Parathyroid adenoma (tissue), 2 donors: Measurements from ENCODE around the gene TMPRSS12.
"Not testable (repeated sequence)": the region's sequence is repeated elsewhere in the genome, so short reads cannot be mapped to it uniquely, and the experiment has no call there.

ENCODE experiments used
- H2AFZ ChIP-seq: fragments of 300-600 bp; sonication (generic); one replicate; pipeline ENCODE4 v1.7.0; 2017; ENCODE audit warnings: antibody characterized with exemption, mild to moderate bottlenecking
- H3K27ac ChIP-seq: fragments of 300-600 bp; sonication (generic); one replicate; pipeline ENCODE4 v1.7.0; 2017
- H3K27me3 ChIP-seq: fragments of 300-600 bp; sonication (generic); one replicate; pipeline ENCODE4 v1.7.0; 2017; ENCODE audit warnings: low read length; ENCODE audit not compliant: control insufficient read depth, insufficient read depth
- H3K36me3 ChIP-seq: fragments of 300-600 bp; sonication (generic); one replicate; pipeline ENCODE4 v1.7.0; 2017; ENCODE audit warnings: low read length; ENCODE audit not compliant: control insufficient read depth, insufficient read depth
- H3K4me1 ChIP-seq: fragments of 300-600 bp; sonication (generic); one replicate; pipeline ENCODE4 v1.7.0; 2017; ENCODE audit warnings: control low read depth
- H3K4me2 ChIP-seq: fragments of 300-600 bp; sonication (generic); one replicate; pipeline ENCODE4 v1.7.0; 2017; ENCODE audit warnings: low read length
- H3K4me3 ChIP-seq: fragments of 300-600 bp; sonication (generic); one replicate; pipeline ENCODE4 v1.7.0; 2017; ENCODE audit warnings: low read depth, low read length
- H3K79me2 ChIP-seq: fragments of 300-600 bp; sonication (generic); one replicate; pipeline ENCODE4 v1.7.0; 2017; ENCODE audit warnings: control low read depth
- H3K9ac ChIP-seq: fragments of 300-600 bp; sonication (generic); one replicate; pipeline ENCODE4 v1.7.0; 2017; ENCODE audit warnings: mild to moderate bottlenecking
- H3K9me3 ChIP-seq: fragments of 300-600 bp; sonication (generic); one replicate; pipeline ENCODE4 v1.7.0; 2017; ENCODE audit warnings: low read length; ENCODE audit not compliant: control insufficient read depth
- TF ChIP-seq, protein P1 (sequence below): fragments of 300-600 bp; sonication (generic); IDR thresholded peaks from one replicate; pipeline ENCODE4 v1.7.0; 2017; ENCODE audit warnings: antibody characterized with exemption, mild to moderate bottlenecking
- donor health status: primary hyperparathyroidism.

The TMPRSS12 gene, protein sequence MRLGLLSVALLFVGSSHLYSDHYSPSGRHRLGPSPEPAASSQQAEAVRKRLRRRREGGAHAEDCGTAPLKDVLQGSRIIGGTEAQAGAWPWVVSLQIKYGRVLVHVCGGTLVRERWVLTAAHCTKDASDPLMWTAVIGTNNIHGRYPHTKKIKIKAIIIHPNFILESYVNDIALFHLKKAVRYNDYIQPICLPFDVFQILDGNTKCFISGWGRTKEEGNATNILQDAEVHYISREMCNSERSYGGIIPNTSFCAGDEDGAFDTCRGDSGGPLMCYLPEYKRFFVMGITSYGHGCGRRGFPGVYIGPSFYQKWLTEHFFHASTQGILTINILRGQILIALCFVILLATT

DNA sequence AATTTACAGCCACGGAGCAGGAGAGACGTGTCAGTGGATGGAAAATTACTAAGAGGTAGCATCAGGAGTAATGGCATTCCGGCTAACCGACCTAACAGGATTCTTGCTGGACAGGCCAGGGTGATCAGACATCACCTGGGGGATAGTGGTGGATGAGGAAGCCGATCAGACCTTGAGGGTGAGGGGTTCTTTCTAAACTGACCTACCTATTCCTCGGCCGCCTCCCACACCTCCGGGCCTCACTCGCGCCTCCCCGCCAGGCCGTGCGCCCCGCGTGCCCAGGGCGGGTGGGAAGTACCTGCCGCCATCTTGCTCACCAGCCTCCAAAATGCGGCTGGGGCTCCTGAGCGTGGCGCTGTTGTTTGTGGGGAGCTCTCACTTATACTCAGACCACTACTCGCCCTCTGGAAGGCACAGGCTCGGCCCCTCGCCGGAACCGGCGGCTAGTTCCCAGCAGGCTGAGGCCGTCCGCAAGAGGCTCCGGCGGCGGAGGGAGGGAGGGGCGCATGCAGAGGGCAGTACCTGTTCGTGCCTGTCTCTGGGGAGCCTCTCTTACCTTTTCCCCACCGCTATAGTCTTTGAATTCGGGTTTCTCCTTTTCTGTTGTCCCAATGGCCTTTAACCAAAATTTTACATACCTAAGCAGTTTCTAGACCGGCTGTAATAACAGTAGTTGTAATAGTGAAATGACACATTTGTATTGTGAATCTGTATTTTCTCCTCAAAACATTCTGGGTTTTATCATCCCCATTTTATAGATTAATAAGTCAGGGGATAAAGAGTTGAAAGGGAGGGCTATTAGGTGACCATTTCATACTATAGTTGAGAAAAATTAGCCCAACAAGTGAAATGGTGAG, at the start of gene TMPRSS12:
TMPRSS12 (plus strand) TSS at position 290 of the 857 bp plus-strand sequence; CDS start at position 329, 39 bp downstream.
- H3K4me3 ChIP-seq = no peak within 1 kb of the TSS
- H3K4me2 ChIP-seq = no peak within 1 kb of the TSS
- no peak within 1 kb of the TSS for H3K9ac ChIP-seq
- H3K27ac ChIP-seq = peak within 1 kb of the TSS; percentile 62
- no peaks in the 10 kb centered on the region for H3K27me3 ChIP-seq
- H2AFZ ChIP-seq = peak within 1 kb of the TSS; percentile 95
- no peaks in the 10 kb centered on the region for H3K79me2 ChIP-seq
- no peaks in the 10 kb centered on the region for H3K9me3 ChIP-seq
- TF ChIP-seq, protein P1, sequence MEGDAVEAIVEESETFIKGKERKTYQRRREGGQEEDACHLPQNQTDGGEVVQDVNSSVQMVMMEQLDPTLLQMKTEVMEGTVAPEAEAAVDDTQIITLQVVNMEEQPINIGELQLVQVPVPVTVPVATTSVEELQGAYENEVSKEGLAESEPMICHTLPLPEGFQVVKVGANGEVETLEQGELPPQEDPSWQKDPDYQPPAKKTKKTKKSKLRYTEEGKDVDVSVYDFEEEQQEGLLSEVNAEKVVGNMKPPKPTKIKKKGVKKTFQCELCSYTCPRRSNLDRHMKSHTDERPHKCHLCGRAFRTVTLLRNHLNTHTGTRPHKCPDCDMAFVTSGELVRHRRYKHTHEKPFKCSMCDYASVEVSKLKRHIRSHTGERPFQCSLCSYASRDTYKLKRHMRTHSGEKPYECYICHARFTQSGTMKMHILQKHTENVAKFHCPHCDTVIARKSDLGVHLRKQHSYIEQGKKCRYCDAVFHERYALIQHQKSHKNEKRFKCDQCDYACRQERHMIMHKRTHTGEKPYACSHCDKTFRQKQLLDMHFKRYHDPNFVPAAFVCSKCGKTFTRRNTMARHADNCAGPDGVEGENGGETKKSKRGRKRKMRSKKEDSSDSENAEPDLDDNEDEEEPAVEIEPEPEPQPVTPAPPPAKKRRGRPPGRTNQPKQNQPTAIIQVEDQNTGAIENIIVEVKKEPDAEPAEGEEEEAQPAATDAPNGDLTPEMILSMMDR = no peak
- H3K4me1 ChIP-seq = peaks cover 8% of the 10 kb centered on the region
- H3K36me3 ChIP-seq = no peaks in the 10 kb centered on the region

- H3K4me3 ChIP-seq = no peak overlapping the region
- no peak overlapping the region for H3K4me2 ChIP-seq
- TF ChIP-seq, protein P1 = no peak
- no peaks in the 10 kb centered on the region for H3K9me3 ChIP-seq
- H2AFZ ChIP-seq = no peak overlapping the region
- no peak overlapping the region for H3K9ac ChIP-seq
- no peaks in the 10 kb centered on the region for H3K36me3 ChIP-seq
- H3K27ac ChIP-seq = no peak overlapping the region
- no peaks in the 10 kb centered on the region for H3K4me1 ChIP-seq
- no peaks in the 10 kb centered on the region for H3K27me3 ChIP-seq
- peaks cover 3% of the 10 kb centered on the region for H3K79me2 ChIP-seq
Measured at GRCh38 chr12:50799908-50800307, 42.8 kb upstream of the TMPRSS12 start.

- no peak overlapping the region for H3K4me3 ChIP-seq
- H3K9ac ChIP-seq = no peak overlapping the region
- H2AFZ ChIP-seq = no peak overlapping the region
- TF ChIP-seq, protein P1 = no peak
- no peak overlapping the region for H3K27ac ChIP-seq
- no peaks in the 10 kb centered on the region for H3K4me1 ChIP-seq
- H3K79me2 ChIP-seq = peaks cover 3% of the 10 kb centered on the region
- H3K27me3 ChIP-seq = no peaks in the 10 kb centered on the region
- no peaks in the 10 kb centered on the region for H3K9me3 ChIP-seq
- no peak overlapping the region for H3K4me2 ChIP-seq
- no peaks in the 10 kb centered on the region for H3K36me3 ChIP-seq
Measured at GRCh38 chr12:50803230-50803875, 39.4 kb upstream of the TMPRSS12 start.

DNA sequence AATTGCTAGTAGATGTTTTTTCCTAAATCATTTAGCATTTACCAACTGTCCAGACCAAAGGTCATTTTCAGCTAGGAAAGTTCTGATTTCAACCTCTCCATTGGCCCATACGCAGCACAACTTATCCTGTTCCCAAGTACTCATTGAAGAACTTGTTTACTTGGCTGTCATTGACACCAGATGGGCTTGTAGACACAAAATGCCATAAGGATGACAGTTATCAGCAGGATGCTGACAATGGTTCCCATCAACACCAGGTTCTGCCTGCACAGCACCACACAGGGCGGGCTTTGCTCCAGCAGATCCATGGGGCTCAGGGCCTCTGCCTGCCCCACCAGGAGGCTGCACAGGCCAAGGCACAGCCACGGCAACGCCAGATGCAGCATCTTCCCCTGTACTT, 36.5 kb upstream of the TMPRSS12 start:
- no peaks in the 10 kb centered on the region for H3K79me2 ChIP-seq
- TF ChIP-seq, protein P1 = no peak
- H3K4me2 ChIP-seq = no peak overlapping the region
- H3K36me3 ChIP-seq = no peaks in the 10 kb centered on the region
- H3K4me1 ChIP-seq = no peaks in the 10 kb centered on the region
- H2AFZ ChIP-seq = no peak overlapping the region
- no peak overlapping the region for H3K4me3 ChIP-seq
- no peak overlapping the region for H3K27ac ChIP-seq
- no peak overlapping the region for H3K9ac ChIP-seq
- H3K27me3 ChIP-seq = no peaks in the 10 kb centered on the region
- H3K9me3 ChIP-seq = no peaks in the 10 kb centered on the region

DNA sequence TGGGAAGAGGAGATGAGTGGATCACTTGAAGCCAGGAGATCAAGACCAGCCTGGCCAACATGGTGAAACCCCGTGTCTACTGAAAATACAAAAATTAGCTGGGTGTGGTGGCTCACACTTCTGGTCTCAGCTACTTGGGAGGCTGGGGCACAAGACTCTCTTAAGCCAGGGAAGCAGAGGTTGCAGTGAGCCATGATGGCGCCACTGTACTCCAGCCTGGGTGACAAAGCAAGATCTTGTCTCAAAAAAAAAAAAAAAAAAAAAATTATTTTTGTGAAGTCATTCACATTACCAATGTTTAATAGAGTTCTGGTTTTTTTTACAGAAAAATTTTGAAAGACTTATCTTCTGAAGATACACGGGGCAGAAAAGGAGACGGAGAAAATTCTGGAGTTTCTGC, 33.6 kb upstream of the TMPRSS12 start:
- H3K79me2 ChIP-seq, H3K27ac ChIP-seq, H3K36me3 ChIP-seq, H3K4me1 ChIP-seq, H3K4me3 ChIP-seq, H3K9ac ChIP-seq, H2AFZ ChIP-seq, H3K4me2 ChIP-seq, H3K27me3 ChIP-seq, H3K9me3 ChIP-seq: not testable (repeated sequence)

DNA sequence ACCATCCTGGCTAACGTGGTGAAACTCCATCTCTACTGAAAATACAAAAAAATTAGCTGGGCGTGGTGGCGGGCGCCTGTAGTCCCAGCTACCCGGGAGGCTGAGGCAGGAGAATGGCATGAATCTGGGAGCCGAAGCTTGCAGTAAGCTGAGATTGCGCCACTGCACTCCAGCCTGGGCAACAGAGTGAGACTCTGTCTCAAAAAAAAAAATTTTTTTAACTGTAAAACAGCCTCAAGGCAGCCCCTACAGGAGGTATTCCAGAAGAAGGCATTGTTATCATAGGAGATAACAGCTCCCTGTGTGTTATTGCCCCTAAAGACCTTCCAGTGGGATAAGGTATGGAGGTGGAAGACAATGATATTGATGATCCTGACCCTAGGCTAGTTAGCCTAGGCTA, 27.8 kb upstream of the TMPRSS12 start:
- not testable (repeated sequence) for H3K4me1 ChIP-seq, H3K79me2 ChIP-seq, H3K27me3 ChIP-seq, H3K27ac ChIP-seq, H3K4me2 ChIP-seq, H3K4me3 ChIP-seq, H2AFZ ChIP-seq, H3K9ac ChIP-seq, H3K36me3 ChIP-seq, H3K9me3 ChIP-seq
